Neutrophil (primary cell): ENCODE data around the gene ABCB8.
A peak's percentile ranks its signal among the peaks of the same experiment; 100 is the strongest.

ENCODE experiments used
- H3K27ac ChIP-seq: fragments of 200-600 bp; sonication (generic); 2 replicates; pipeline ENCODE4 v1.5.1; 2016; ENCODE audit warnings: mild to moderate bottlenecking, moderate library complexity
- H3K27me3 ChIP-seq: fragments of 200-600 bp; sonication (generic); 2 replicates; pipeline ENCODE4 v1.6.0; 2016; ENCODE audit warnings: mild to moderate bottlenecking
- H3K36me3 ChIP-seq: fragments of 200-600 bp; sonication (generic); 2 replicates; pipeline ENCODE4 v1.5.1; 2017
- H3K4me1 ChIP-seq, 2 experiments: fragments of 200-600 bp in 1 of 2; sonication (generic) in 1 of 2; 1 replicate in 1 of 2; 2 replicates in 1 of 2; pipeline versions ENCODE4 v1.5.1 to v1.6.1; 2013 to 2016; ENCODE audit warnings: low read depth in 1 of 2, low read length in 1 of 2, mild to moderate bottlenecking in 1 of 2, moderate library complexity in 1 of 2; ENCODE audit not compliant: control insufficient read depth in 1 of 2, insufficient read depth in 1 of 2
- H3K4me3 ChIP-seq, 2 experiments: fragments of 200-600 bp in 1 of 2; sonication (generic) in 1 of 2; 1 replicate in 1 of 2; 2 replicates in 1 of 2; pipeline ENCODE4 v1.5.1; 2013 to 2016; ENCODE audit warnings: low read depth in 1 of 2, low read length in 1 of 2, mild to moderate bottlenecking in 1 of 2, moderate library complexity in 1 of 2
- H3K9me3 ChIP-seq: fragments of 200-600 bp; sonication (generic); 2 replicates; pipeline ENCODE4 v1.5.1; 2016
- CTCF ChIP-seq: fragments of 200-600 bp; sonication (generic); IDR thresholded peaks from 2 replicates; pipeline ENCODE4 v1.5.1; 2016; ENCODE audit warnings: antibody characterized with exemption

The ABCB8 gene

DNA sequence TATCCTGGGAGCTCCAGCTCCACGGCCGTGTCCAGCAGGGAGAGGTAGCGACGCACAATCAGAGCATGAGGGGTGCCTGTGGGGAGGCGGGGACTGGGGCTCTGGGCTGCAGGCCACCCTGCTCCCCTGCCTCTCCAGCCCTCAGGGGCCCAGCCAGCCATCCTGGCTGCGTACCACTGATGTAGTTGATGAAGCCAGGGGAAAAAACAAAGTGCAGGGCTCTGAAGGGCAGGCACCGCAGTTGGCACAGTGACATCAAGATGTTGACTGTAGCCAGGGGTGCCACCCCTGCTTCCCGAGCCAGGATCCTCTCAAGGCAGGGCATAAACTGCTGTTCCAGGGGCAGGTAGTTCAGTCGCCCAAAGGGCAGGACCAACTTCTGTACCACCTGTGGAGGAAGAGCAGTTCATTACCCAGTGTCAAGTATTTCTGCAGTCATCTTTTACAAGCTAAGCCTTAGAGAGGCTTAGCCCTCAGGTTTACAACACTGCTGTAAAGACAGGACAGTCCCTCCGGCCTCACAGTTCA lies 49.5 kb downstream of the ABCB8 start:
- Histone ChIP-seq H3K27ac (no peak overlapping the region), H3K9me3 (no peaks in the 10 kb centered on the region), H3K27me3 (no peaks in the 10 kb centered on the region), H3K36me3 (peaks cover 53% of the 10 kb centered on the region), H3K4me3 (no peak overlapping the region), H3K4me1 (peaks cover 26 to 31% of the 10 kb centered on the region in 2 experiments)
- TF ChIP-seq CTCF = no peak

GRCh38 chr7:151078233-151079040 lies 50.2 kb downstream of the ABCB8 start:
- Histone ChIP-seq H3K36me3 (peaks cover 47% of the 10 kb centered on the region), H3K27ac (no peak overlapping the region), H3K9me3 (no peaks in the 10 kb centered on the region), H3K4me1 (peaks cover 28 to 38% of the 10 kb centered on the region in 2 experiments), H3K4me3 (peak overlapping the region in 1 of 2 experiments; percentile 8), H3K27me3 (no peaks in the 10 kb centered on the region)
- no peak for TF ChIP-seq CTCF

GRCh38 chr7:151079199-151079910 lies 51.1 kb downstream of the ABCB8 start:
- Histone ChIP-seq H3K27me3 (peaks cover 7% of the 10 kb centered on the region), H3K27ac (no peak overlapping the region), H3K4me1 (peaks cover 33 to 41% of the 10 kb centered on the region in 2 experiments), H3K9me3 (no peaks in the 10 kb centered on the region), H3K4me3 (peak overlapping the region; percentile 79 to 99), H3K36me3 (peaks cover 37% of the 10 kb centered on the region)
- no peak for TF ChIP-seq CTCF

DNA sequence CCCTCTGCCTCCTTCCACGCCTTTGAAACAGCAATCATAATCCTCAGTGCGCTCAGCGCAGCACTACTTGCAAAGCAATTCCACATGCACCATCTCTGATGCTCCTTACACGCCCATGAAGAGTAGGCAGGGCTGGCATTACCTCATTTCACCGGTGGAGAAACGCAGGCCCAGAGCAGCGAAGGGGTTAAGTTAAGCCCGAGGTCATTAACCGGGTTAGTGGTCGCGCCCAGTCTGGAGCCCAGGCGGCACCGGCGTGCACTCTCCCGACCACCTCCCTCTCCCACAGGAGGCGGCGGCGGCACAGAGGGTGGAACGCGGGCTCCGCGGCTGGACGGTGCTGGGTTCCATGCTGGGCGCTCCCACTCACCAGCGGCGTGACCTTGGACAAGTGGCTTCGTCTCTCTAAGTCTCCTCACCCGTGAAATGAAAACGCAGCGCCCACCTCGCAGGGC lies 51.8 kb downstream of the ABCB8 start:
- H3K9me3 ChIP-seq = no peaks in the 10 kb centered on the region
- peaks cover 14% of the 10 kb centered on the region for H3K27me3 ChIP-seq
- H3K36me3 ChIP-seq = peaks cover 30% of the 10 kb centered on the region
- peaks cover 33 to 41% of the 10 kb centered on the region in 2 experiments for H3K4me1 ChIP-seq
- no peak for TF ChIP-seq CTCF
- H3K4me3 ChIP-seq = peak overlapping the region; percentile 79 to 99
- peak overlapping the region; percentile 82 for H3K27ac ChIP-seq

- peak; percentile 26 for TF ChIP-seq CTCF
- Histone ChIP-seq H3K36me3 (peaks cover 25% of the 10 kb centered on the region), H3K4me1 (peaks cover 35 to 44% of the 10 kb centered on the region in 2 experiments), H3K27me3 (peaks cover 20% of the 10 kb centered on the region), H3K27ac (peak within 1 kb of the TSS; percentile 82), H3K4me3 (peak within 1 kb of the TSS; percentile 79 to 99), H3K9me3 (no peaks in the 10 kb centered on the region)
Measured at GRCh38 chr7:151080522-151081169, 52.4 kb downstream of the ABCB8 start, which contains the start of gene FASTK. TSS of gene FASTK (minus strand) at chr7:151080809. CDS start at chr7:151080766, 43 bp downstream.
